K562 (cell line): Measurements from ENCODE around the gene NQO2. TPM values are rescaled to one million over a fixed set of nuclear protein-coding genes. Genes with fewer than 3 reads are reported as not detected.

ENCODE experiments used
- EZH2 ChIP-seq: IDR thresholded peaks from 2 replicates; pipeline ENCODE4 v1.6.1; 2012; ENCODE audit warnings: low read depth, mild to moderate bottlenecking, inconsistent platforms, low read length, borderline replicate concordance
- HCFC1 ChIP-seq: IDR thresholded peaks from 2 replicates; pipeline ENCODE4 v1.6.1; 2012; ENCODE audit warnings: low read depth, low read length, improper control_type of control experiment
- IRF2 ChIP-seq: sonication (generic); formaldehyde crosslinking; IDR thresholded peaks from 2 replicates; pipeline ENCODE4 v1.8.1; 2022; ENCODE audit warnings: mild to moderate bottlenecking, missing genetic modification reagents
- PATZ1 ChIP-seq: fragments of 250-450 bp; sonication (Bioruptor Pico); IDR thresholded peaks from 2 replicates; pipeline ENCODE4 v1.5.0; 2020; ENCODE audit warnings: mild to moderate bottlenecking, borderline replicate concordance
- PBX2 ChIP-seq, 2 experiments: IDR thresholded peaks in 1 of 2; conservative IDR thresholded peaks in 1 of 2; 2 replicates each; pipeline ENCODE4 v1.6.1; 2016; ENCODE audit warnings: low read depth in 2 of 2, mild to moderate bottlenecking in 1 of 2, missing compliant biosample characterization in 1 of 2, missing genetic modification characterization in 1 of 2, moderate library complexity in 1 of 2
- PHB ChIP-seq: fragments of 250-450 bp; sonication (Bioruptor Pico); IDR thresholded peaks from 2 replicates; pipeline ENCODE4 v1.5.0; 2021
- PTTG1 ChIP-seq: fragments of 450-650 bp; IDR thresholded peaks from 2 replicates; pipeline ENCODE4 v1.6.1; 2016; ENCODE audit warnings: low read depth, mild to moderate bottlenecking, missing genetic modification characterization, missing compliant biosample characterization
- SAFB2 ChIP-seq: fragments of 200-400 bp; formaldehyde crosslinking; IDR thresholded peaks from 2 replicates; pipeline ENCODE4 v1.6.1; 2018; ENCODE audit warnings: borderline replicate concordance, low read length, low read depth, moderate library complexity; ENCODE audit not compliant: severe bottlenecking
- SMAD4 ChIP-seq: fragments of 250-450 bp; sonication (Bioruptor Pico); conservative IDR thresholded peaks from 2 replicates; pipeline ENCODE4 v1.8.0; 2021; ENCODE audit warnings: inconsistent platforms, mild to moderate bottlenecking, moderate library complexity
- SPI1 ChIP-seq: IDR thresholded peaks from 2 replicates; pipeline ENCODE4 v1.6.1; 2011; ENCODE audit warnings: low read depth, low read length, control low read depth, borderline replicate concordance
- SRSF1 ChIP-seq: fragments of 200-400 bp; formaldehyde crosslinking; IDR thresholded peaks from 2 replicates; pipeline ENCODE4 v1.6.1; 2017; ENCODE audit warnings: mild to moderate bottlenecking, low read depth, low read length, moderate library complexity
- ZFP1 ChIP-seq: fragments of 450-650 bp; formaldehyde crosslinking; IDR thresholded peaks from 2 replicates; pipeline ENCODE4 v1.4.0; 2020; ENCODE audit warnings: mild to moderate bottlenecking, mixed read lengths
- ZNF134 ChIP-seq: fragments of 250-450 bp; sonication (Bioruptor Pico); conservative IDR thresholded peaks from 2 replicates; pipeline ENCODE4 v1.4.0; 2020
- ZNF239 ChIP-seq: fragments of 250-450 bp; sonication (Bioruptor Pico); IDR thresholded peaks from 2 replicates; pipeline ENCODE4 v1.4.0; 2020; ENCODE audit warnings: mild to moderate bottlenecking
- ZNF76 ChIP-seq: fragments of 250-450 bp; sonication (Bioruptor Pico); IDR thresholded peaks from 2 replicates; pipeline ENCODE4 v1.4.0; 2020; ENCODE audit warnings: mild to moderate bottlenecking, moderate library complexity, borderline replicate concordance
- polyA plus RNA-seq, 8 experiments: library from polyadenylated mRNA; depleted of rRNA in 4 of 8; stranded (reverse) in 5 of 8; unstranded in 3 of 8; fragments of >200 nt; fragmentation: Nextera tagmentation in 2 of 8; fragmentation: Illumina TruSeq in 1 of 8; extraction: Ambion mirVana in 2 of 8; extraction: Trizol in 1 of 8; gene quantifications; 2 replicates each; pipeline versions ENCODE4 v1.2.1 to v1.2.3, GENCODE V29; 2011 to 2014; ENCODE audit warnings: inconsistent platforms in 1 of 8, missing spikeins in 1 of 8
- total RNA-seq, 7 experiments: library from RNA; depleted of rRNA in 6 of 7; stranded (reverse); fragments of >200 nt in 6 of 7; fragmentation: Illumina TruSeq in 2 of 7; extraction: Trizol in 2 of 7; gene quantifications; 2 replicates each; pipeline versions ENCODE4 v1.2.1 to v1.2.3, GENCODE V29; 2011 to 2021; ENCODE audit warnings: low replicate concordance in 1 of 7
- TF ChIP-seq, protein P1 (sequence below): fragments of 450-650 bp; IDR thresholded peaks from 2 replicates; pipeline ENCODE4 v1.6.1; 2016; ENCODE audit warnings: low read depth, mild to moderate bottlenecking, moderate library complexity
- TF ChIP-seq, protein P2 (sequence below): IDR thresholded peaks from 3 replicates; pipeline ENCODE4 v1.6.1; 2011; ENCODE audit warnings: borderline replicate concordance, mild to moderate bottlenecking, moderate library complexity; ENCODE audit not compliant: insufficient read length; ENCODE audit errors: extremely low read depth
- TF ChIP-seq, protein P3 (sequence below): sonication (generic); formaldehyde crosslinking; IDR thresholded peaks from 2 replicates; pipeline ENCODE4 v1.8.1; 2022; ENCODE audit warnings: missing genetic modification reagents

NQO2 gene
- total and polyA plus RNA-seq, 9 of the 15 experiments (the other 6 are each of a cell fraction or from before 2014, with no cell fraction given) = 54.6 to 214 (median 116) TPM

DNA sequence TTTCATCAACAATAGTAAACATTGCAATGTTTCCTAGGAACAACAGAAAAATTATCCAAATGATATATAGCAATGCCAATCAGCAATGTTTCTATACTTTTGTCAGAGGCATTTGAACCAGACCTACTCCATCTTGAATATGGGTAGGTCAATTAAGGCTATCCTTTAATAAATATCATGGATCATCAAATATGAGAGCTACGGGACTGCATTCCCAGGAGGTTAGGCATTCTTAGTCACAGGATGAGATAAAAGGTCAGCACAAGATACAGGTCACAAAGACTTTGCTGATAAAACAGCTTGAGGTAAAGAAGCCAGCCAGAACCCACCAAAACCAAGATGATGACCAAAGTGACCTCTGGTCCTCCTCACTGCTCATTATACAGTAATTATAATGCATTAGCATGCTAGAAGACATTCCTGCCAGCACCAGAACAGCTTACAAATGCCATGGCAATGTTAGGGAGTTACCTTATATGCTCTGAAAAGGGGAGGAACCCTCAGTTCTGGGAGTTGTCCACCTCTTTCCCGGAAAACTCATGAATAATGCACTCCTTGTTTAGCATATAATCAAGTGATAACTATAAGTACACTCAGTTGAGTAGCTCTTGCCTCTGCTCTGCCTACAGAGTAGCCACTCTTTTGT, 19.8 kb upstream of the NQO2 start (continued):
- peak; percentile 96 for TF ChIP-seq PTTG1 (tag)
- TF ChIP-seq, protein P1, sequence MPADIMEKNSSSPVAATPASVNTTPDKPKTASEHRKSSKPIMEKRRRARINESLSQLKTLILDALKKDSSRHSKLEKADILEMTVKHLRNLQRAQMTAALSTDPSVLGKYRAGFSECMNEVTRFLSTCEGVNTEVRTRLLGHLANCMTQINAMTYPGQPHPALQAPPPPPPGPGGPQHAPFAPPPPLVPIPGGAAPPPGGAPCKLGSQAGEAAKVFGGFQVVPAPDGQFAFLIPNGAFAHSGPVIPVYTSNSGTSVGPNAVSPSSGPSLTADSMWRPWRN = no peak
- peak; percentile 76 for TF ChIP-seq ZNF134
- TF ChIP-seq SMAD4 = peak; percentile 97
- no peak for TF ChIP-seq PHB (CRISPR knock-in tag)
- TF ChIP-seq, protein P2, sequence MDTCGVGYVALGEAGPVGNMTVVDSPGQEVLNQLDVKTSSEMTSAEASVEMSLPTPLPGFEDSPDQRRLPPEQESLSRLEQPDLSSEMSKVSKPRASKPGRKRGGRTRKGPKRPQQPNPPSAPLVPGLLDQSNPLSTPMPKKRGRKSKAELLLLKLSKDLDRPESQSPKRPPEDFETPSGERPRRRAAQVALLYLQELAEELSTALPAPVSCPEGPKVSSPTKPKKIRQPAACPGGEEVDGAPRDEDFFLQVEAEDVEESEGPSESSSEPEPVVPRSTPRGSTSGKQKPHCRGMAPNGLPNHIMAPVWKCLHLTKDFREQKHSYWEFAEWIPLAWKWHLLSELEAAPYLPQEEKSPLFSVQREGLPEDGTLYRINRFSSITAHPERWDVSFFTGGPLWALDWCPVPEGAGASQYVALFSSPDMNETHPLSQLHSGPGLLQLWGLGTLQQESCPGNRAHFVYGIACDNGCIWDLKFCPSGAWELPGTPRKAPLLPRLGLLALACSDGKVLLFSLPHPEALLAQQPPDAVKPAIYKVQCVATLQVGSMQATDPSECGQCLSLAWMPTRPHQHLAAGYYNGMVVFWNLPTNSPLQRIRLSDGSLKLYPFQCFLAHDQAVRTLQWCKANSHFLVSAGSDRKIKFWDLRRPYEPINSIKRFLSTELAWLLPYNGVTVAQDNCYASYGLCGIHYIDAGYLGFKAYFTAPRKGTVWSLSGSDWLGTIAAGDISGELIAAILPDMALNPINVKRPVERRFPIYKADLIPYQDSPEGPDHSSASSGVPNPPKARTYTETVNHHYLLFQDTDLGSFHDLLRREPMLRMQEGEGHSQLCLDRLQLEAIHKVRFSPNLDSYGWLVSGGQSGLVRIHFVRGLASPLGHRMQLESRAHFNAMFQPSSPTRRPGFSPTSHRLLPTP = no peak
- TF ChIP-seq, protein P3, sequence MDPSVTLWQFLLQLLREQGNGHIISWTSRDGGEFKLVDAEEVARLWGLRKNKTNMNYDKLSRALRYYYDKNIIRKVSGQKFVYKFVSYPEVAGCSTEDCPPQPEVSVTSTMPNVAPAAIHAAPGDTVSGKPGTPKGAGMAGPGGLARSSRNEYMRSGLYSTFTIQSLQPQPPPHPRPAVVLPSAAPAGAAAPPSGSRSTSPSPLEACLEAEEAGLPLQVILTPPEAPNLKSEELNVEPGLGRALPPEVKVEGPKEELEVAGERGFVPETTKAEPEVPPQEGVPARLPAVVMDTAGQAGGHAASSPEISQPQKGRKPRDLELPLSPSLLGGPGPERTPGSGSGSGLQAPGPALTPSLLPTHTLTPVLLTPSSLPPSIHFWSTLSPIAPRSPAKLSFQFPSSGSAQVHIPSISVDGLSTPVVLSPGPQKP (CRISPR knock-in tag) = no peak
- no peak for TF ChIP-seq SAFB2
- TF ChIP-seq PATZ1 (CRISPR knock-in tag) = no peak
- 0 out of 2 replicates have a peak, but pooled peaks have one; percentile 13 for TF ChIP-seq SPI1
- no peak for TF ChIP-seq EZH2
- TF ChIP-seq ZNF239 (CRISPR knock-in tag) = peak; percentile 85
- no peak for TF ChIP-seq SRSF1
- peak; percentile 80 for TF ChIP-seq ZFP1 (CRISPR knock-in tag)
- peak; percentile 89; the same call in 1 of the 2 replicates for TF ChIP-seq ZNF76 (CRISPR knock-in tag)
- no peak for TF ChIP-seq PBX2 (CRISPR knock-in tag; IDR thresholded peaks at IDR 0.05; ENCODE audit: low read depth)
- peak; percentile 77 for TF ChIP-seq PBX2 (tag; conservative IDR thresholded peaks at IDR 0.05; ENCODE audit: low read depth)
- no peak for TF ChIP-seq IRF2 (CRISPR knock-in tag)
- no peak for TF ChIP-seq HCFC1
